Mesendoderm (in vitro differentiated cells): ENCODE results near the gene CYP19A1.

ENCODE experiments used
- DNase-seq: peaks from one replicate; pipeline ENCODE4 v3.0.0; 2013
- H2AK5ac ChIP-seq: 2 replicates; pipeline ENCODE4 v1.6.1; 2013; ENCODE audit warnings: low read length, inconsistent platforms
- H2BK120ac ChIP-seq: 2 replicates; pipeline ENCODE4 v1.6.1; 2013; ENCODE audit warnings: low read depth, mild to moderate bottlenecking, low read length, moderate library complexity, mixed read lengths
- H2BK15ac ChIP-seq: replicated peaks from 2 replicates; pipeline ENCODE4 v1.6.1; 2013; ENCODE audit warnings: low read depth, mild to moderate bottlenecking, moderate library complexity
- H2BK5ac ChIP-seq: 2 replicates; pipeline ENCODE4 v1.6.1; 2013; ENCODE audit warnings: low read length, inconsistent platforms
- H3K18ac ChIP-seq: 2 replicates; pipeline ENCODE4 v1.6.1; 2013; ENCODE audit warnings: mild to moderate bottlenecking, low read length, mixed read lengths
- H3K23ac ChIP-seq: one replicate; pipeline ENCODE4 v1.6.1; 2013; ENCODE audit warnings: low read length
- H3K27ac ChIP-seq: 2 replicates; pipeline ENCODE4 v1.5.1; 2013; ENCODE audit warnings: low read depth, mild to moderate bottlenecking, inconsistent platforms, low read length, moderate library complexity
- H3K27me3 ChIP-seq: 2 replicates; pipeline ENCODE4 v1.6.1; 2013; ENCODE audit warnings: low read length, control low read depth, mild to moderate bottlenecking, inconsistent platforms; ENCODE audit not compliant: insufficient read depth, poor library complexity
- H3K36me3 ChIP-seq: 2 replicates; pipeline ENCODE4 v1.6.1; 2013; ENCODE audit warnings: low read length, inconsistent platforms; ENCODE audit not compliant: control insufficient read depth, insufficient read depth
- H3K4ac ChIP-seq: one replicate; pipeline ENCODE4 v1.6.1; 2013; ENCODE audit warnings: low read depth, mild to moderate bottlenecking, low read length, moderate library complexity
- H3K4me1 ChIP-seq: 2 replicates; pipeline ENCODE4 v1.6.1; 2013; ENCODE audit warnings: low read depth, low read length, inconsistent platforms; ENCODE audit not compliant: control insufficient read depth
- H3K4me2 ChIP-seq: 2 replicates; pipeline ENCODE4 v1.6.1; 2013; ENCODE audit warnings: low read length
- H3K4me3 ChIP-seq: 2 replicates; pipeline ENCODE4 v1.5.1; 2013; ENCODE audit warnings: mild to moderate bottlenecking, low read length
- H3K56ac ChIP-seq: one replicate; pipeline ENCODE4 v1.6.1; 2013; ENCODE audit warnings: low read length
- H3K79me1 ChIP-seq: 2 replicates; pipeline ENCODE4 v1.6.1; 2013; ENCODE audit warnings: low read length, inconsistent platforms
- H3K79me2 ChIP-seq: 2 replicates; pipeline ENCODE4 v1.6.1; 2013; ENCODE audit warnings: mild to moderate bottlenecking, low read length; ENCODE audit not compliant: control insufficient read depth, insufficient read depth
- H3K9ac ChIP-seq: 2 replicates; pipeline ENCODE4 v1.6.1; 2013; ENCODE audit warnings: low read length, inconsistent platforms
- H4K5ac ChIP-seq: one replicate; pipeline ENCODE4 v1.6.1; 2013; ENCODE audit warnings: low read length
- H4K8ac ChIP-seq: one replicate; pipeline ENCODE4 v1.6.1; 2013; ENCODE audit warnings: low read depth, mild to moderate bottlenecking, control low read depth, low read length, moderate library complexity
- WGBS: extraction: QIAGEN DNeasy Blood & Tissue Kit; methylation state at CpG from one replicate; pipeline ENCODE4 v1.1.7; 2013; ENCODE audit warnings: low lambda C conversion rate, missing lambda C conversion rate; ENCODE audit not compliant: insufficient coverage; ENCODE audit errors: extremely low coverage; 5-methylcytosine and 5-hydroxymethylcytosine counted together

Gene CYP19A1

DNA sequence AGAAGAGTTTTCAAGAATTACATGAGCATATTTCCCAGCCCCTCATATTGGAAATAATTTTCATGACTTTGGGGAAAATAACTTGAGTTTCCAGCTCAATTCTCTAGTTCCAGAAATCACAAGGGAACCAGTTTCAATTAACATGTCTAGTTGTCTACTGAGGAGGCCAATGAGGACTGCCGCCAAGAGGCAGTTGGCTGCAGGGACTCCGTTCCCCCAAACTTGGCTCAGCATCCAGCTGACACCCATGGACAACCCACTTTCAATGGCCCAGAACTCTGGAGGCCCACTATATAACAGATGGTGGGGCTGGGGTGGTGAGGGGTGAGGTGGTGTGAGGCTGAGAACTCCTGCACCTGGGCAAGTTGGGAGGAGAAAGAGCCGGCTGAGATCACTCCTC, 157.2 kb downstream of the CYP19A1 start:
- Histone ChIP-seq H4K8ac (no peak overlapping the region), H2BK120ac (no peak overlapping the region), H3K9ac (no peak overlapping the region), H3K18ac (no peak overlapping the region), H2BK5ac (no peak overlapping the region), H2BK15ac (no peak overlapping the region), H3K4ac (no peak overlapping the region), H2AK5ac (no peak overlapping the region), H3K79me2 (no peaks in the 10 kb centered on the region), H3K27ac (no peak overlapping the region), H4K5ac (no peak overlapping the region), H3K4me3 (no peak overlapping the region), H3K56ac (no peak overlapping the region), H3K36me3 (no peaks in the 10 kb centered on the region), H3K4me2 (no peak overlapping the region), H3K4me1 (no peaks in the 10 kb centered on the region), H3K79me1 (no peaks in the 10 kb centered on the region), H3K23ac (no peak overlapping the region), H3K27me3 (no peaks in the 10 kb centered on the region)
- no CpG with 5 or more reads among the region's 3 CpGs for WGBS
- no peak for DNase-seq

DNA sequence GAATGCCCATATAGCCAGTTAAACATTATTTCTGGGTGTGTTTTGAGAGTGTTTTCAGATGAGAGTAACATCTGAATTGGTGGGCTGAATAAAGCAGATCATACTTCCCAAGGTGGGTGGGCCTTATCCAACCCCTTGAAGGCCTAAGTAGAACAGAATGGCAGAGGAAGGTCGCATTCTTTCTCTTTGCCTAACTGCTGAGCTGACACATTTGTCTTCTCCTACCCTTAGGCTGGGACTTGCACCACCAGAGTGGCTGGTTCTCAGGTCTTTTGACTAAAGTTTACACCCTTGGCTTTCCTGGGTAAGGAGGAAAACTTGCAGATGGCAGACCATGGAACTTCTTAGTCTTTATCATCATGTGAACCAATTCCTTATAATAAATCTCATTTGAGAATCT, 157.9 kb downstream of the CYP19A1 start:
- Histone ChIP-seq H3K56ac (no peak overlapping the region), H3K27me3 (no peaks in the 10 kb centered on the region), H3K27ac (no peak overlapping the region), H3K23ac (no peak overlapping the region), H3K9ac (no peak overlapping the region), H4K5ac (no peak overlapping the region), H2BK5ac (no peak overlapping the region), H3K4me2 (no peak overlapping the region), H2BK15ac (no peak overlapping the region), H3K36me3 (no peaks in the 10 kb centered on the region), H3K4ac (no peak overlapping the region), H2BK120ac (no peak overlapping the region), H3K18ac (no peak overlapping the region), H3K79me2 (no peaks in the 10 kb centered on the region), H3K4me3 (no peak overlapping the region), H3K79me1 (no peaks in the 10 kb centered on the region), H2AK5ac (no peak overlapping the region), H4K8ac (no peak overlapping the region), H3K4me1 (no peaks in the 10 kb centered on the region)
- DNase-seq = no peak
- no CpG with 5 or more reads among the region's 1 CpG for WGBS

GRCh38 chr15:51180011-51180410, 158.4 kb downstream of the CYP19A1 start:
- no peak for DNase-seq

GRCh38 chr15:51172193-51172592, 166.2 kb downstream of the CYP19A1 start:
- no peak overlapping the region for H3K4me3 ChIP-seq
- H3K4ac ChIP-seq = no peak overlapping the region
- no peak overlapping the region for H3K18ac ChIP-seq
- no peak overlapping the region for H3K4me2 ChIP-seq
- no CpG with 5 or more reads among the region's 3 CpGs for WGBS
- no peaks in the 10 kb centered on the region for H3K27me3 ChIP-seq
- H4K8ac ChIP-seq = no peak overlapping the region
- no peaks in the 10 kb centered on the region for H3K4me1 ChIP-seq
- no peak overlapping the region for H2BK5ac ChIP-seq
- H3K9ac ChIP-seq = no peak overlapping the region
- H3K56ac ChIP-seq = no peak overlapping the region
- H3K79me2 ChIP-seq = no peaks in the 10 kb centered on the region
- no peak overlapping the region for H2AK5ac ChIP-seq
- DNase-seq = no peak
- H3K27ac ChIP-seq = no peak overlapping the region
- no peak overlapping the region for H2BK15ac ChIP-seq
- H3K79me1 ChIP-seq = no peaks in the 10 kb centered on the region
- no peak overlapping the region for H2BK120ac ChIP-seq
- no peaks in the 10 kb centered on the region for H3K36me3 ChIP-seq
- no peak overlapping the region for H3K23ac ChIP-seq
- no peak overlapping the region for H4K5ac ChIP-seq

More at GRCh38 chr15:51180011-51180410, 158.4 kb downstream of the CYP19A1 start:
- Histone ChIP-seq H3K27me3 (no peaks in the 10 kb centered on the region), H3K23ac (no peak overlapping the region), H4K8ac (no peak overlapping the region), H3K4me3 (no peak overlapping the region), H3K18ac (no peak overlapping the region), H3K9ac (no peak overlapping the region), H3K36me3 (no peaks in the 10 kb centered on the region), H3K56ac (no peak overlapping the region), H4K5ac (no peak overlapping the region), H2BK15ac (no peak overlapping the region), H3K79me2 (no peaks in the 10 kb centered on the region), H3K27ac (no peak overlapping the region), H3K4me1 (no peaks in the 10 kb centered on the region), H2AK5ac (no peak overlapping the region), H3K4ac (no peak overlapping the region), H2BK5ac (no peak overlapping the region), H2BK120ac (no peak overlapping the region), H3K4me2 (no peak overlapping the region), H3K79me1 (no peaks in the 10 kb centered on the region)
- WGBS = no CpG with 5 or more reads among the region's 3 CpGs

- no peak overlapping the region for H2BK5ac ChIP-seq
- no peak overlapping the region for H2BK15ac ChIP-seq
- H3K18ac ChIP-seq = no peak overlapping the region
- no peak overlapping the region for H3K27ac ChIP-seq
- no peak overlapping the region for H3K4ac ChIP-seq
- no peaks in the 10 kb centered on the region for H3K79me2 ChIP-seq
- H3K4me2 ChIP-seq = no peak overlapping the region
- no peaks in the 10 kb centered on the region for H3K36me3 ChIP-seq
- no peak overlapping the region for H4K5ac ChIP-seq
- no peaks in the 10 kb centered on the region for H3K79me1 ChIP-seq
- WGBS = no CpG with 5 or more reads among the region's 3 CpGs
- no peak overlapping the region for H2BK120ac ChIP-seq
- H3K56ac ChIP-seq = no peak overlapping the region
- H3K4me1 ChIP-seq = no peaks in the 10 kb centered on the region
- H3K23ac ChIP-seq = no peak overlapping the region
- no peak overlapping the region for H3K4me3 ChIP-seq
- H2AK5ac ChIP-seq = no peak overlapping the region
- DNase-seq = no peak
- H3K27me3 ChIP-seq = no peaks in the 10 kb centered on the region
- no peak overlapping the region for H3K9ac ChIP-seq
- no peak overlapping the region for H4K8ac ChIP-seq
Measured at GRCh38 chr15:51171634-51171932, 166.8 kb downstream of the CYP19A1 start.

- Histone ChIP-seq H4K5ac (no peak overlapping the region), H2BK5ac (no peak overlapping the region), H3K18ac (no peak overlapping the region), H2AK5ac (no peak overlapping the region), H3K36me3 (no peaks in the 10 kb centered on the region), H3K4me3 (no peak overlapping the region), H2BK15ac (no peak overlapping the region), H2BK120ac (no peak overlapping the region), H3K4me2 (no peak overlapping the region), H3K9ac (no peak overlapping the region), H3K79me1 (no peaks in the 10 kb centered on the region), H4K8ac (no peak overlapping the region), H3K27ac (no peak overlapping the region), H3K4ac (no peak overlapping the region), H3K23ac (no peak overlapping the region), H3K27me3 (no peaks in the 10 kb centered on the region), H3K4me1 (no peaks in the 10 kb centered on the region), H3K79me2 (no peaks in the 10 kb centered on the region), H3K56ac (no peak overlapping the region)
- no CpG with 5 or more reads among the region's 11 CpGs for WGBS
- no peak for DNase-seq
Measured at GRCh38 chr15:51170882-51171633, 167.3 kb downstream of the CYP19A1 start.
